Measurements from ENCODE around the gene CCNK. TPM values are rescaled to one million over a fixed set of nuclear protein-coding genes. Genes with fewer than 3 reads are reported as not detected.

CCNK gene
- total RNA-seq, 2 donors from 2014 or later = 22.6 to 42.2 TPM

GRCh38 chr14:99535908-99536778, 54.9 kb downstream of the CCNK start:
- Histone ChIP-seq H3K27ac (no peak overlapping the region), H3K4me1 (ENCODE audit: control insufficient read depth in 1 of 2, low read depth in 2 of 2) (no peaks in the 10 kb centered on the region), H3K36me3 (no peaks in the 10 kb centered on the region), H3K27me3 (replicated peaks; ENCODE audit: insufficient read depth) (no peaks in the 10 kb centered on the region), H3K4me3 (no peak overlapping the region), H3K9me3 (no peaks in the 10 kb centered on the region)
- TF ChIP-seq CTCF (IDR thresholded peaks at IDR 0.05) = no peak
- ATAC-seq (ENCODE audit: insufficient number of reproducible peaks, low FRiP score, low read depth) (no peak), DNase-seq (ENCODE audit: low spot score) (no peak)

- no peak for DNase-seq (ENCODE audit: low spot score)
- TF ChIP-seq CTCF (IDR thresholded peaks at IDR 0.05) = no peak
- Histone ChIP-seq H3K27ac (no peak overlapping the region), H3K4me3 (no peak overlapping the region), H3K36me3 (no peaks in the 10 kb centered on the region), H3K4me1 (ENCODE audit: control insufficient read depth in 1 of 2, low read depth in 2 of 2) (no peaks in the 10 kb centered on the region), H3K27me3 (replicated peaks; ENCODE audit: insufficient read depth) (no peaks in the 10 kb centered on the region), H3K9me3 (no peaks in the 10 kb centered on the region)
- ATAC-seq (ENCODE audit: insufficient number of reproducible peaks, low FRiP score, low read depth) = no peak
These were observed 56.2 kb downstream of the CCNK start for GRCh38 chr14:99537399-99537798.

GRCh38 chr14:99538275-99538674, 57.1 kb downstream of the CCNK start:
- Histone ChIP-seq H3K4me3 (no peak overlapping the region), H3K4me1 (ENCODE audit: control insufficient read depth in 1 of 2, low read depth in 2 of 2) (no peaks in the 10 kb centered on the region), H3K27me3 (replicated peaks; ENCODE audit: insufficient read depth) (no peaks in the 10 kb centered on the region), H3K36me3 (no peaks in the 10 kb centered on the region), H3K9me3 (no peaks in the 10 kb centered on the region), H3K27ac (no peak overlapping the region)
- no peak for DNase-seq (ENCODE audit: low spot score)
- no peak for ATAC-seq (ENCODE audit: insufficient number of reproducible peaks, low FRiP score, low read depth)
- no peak for TF ChIP-seq CTCF (IDR thresholded peaks at IDR 0.05)

- Histone ChIP-seq H3K4me1 (ENCODE audit: control insufficient read depth in 1 of 2, low read depth in 2 of 2) (no peaks in the 10 kb centered on the region), H3K9me3 (no peaks in the 10 kb centered on the region), H3K27ac (no peak overlapping the region), H3K4me3 (no peak overlapping the region), H3K36me3 (no peaks in the 10 kb centered on the region), H3K27me3 (replicated peaks; ENCODE audit: insufficient read depth) (no peaks in the 10 kb centered on the region)
- DNase-seq (ENCODE audit: low spot score) (no peak), ATAC-seq (ENCODE audit: insufficient number of reproducible peaks, low FRiP score, low read depth) (no peak)
- no peak for TF ChIP-seq CTCF (IDR thresholded peaks at IDR 0.05)
These were observed 57.5 kb downstream of the CCNK start for GRCh38 chr14:99538733-99539132.

GRCh38 chr14:99539491-99539890, 58.3 kb downstream of the CCNK start:
- DNase-seq (ENCODE audit: low spot score) (no peak), ATAC-seq (ENCODE audit: insufficient number of reproducible peaks, low FRiP score, low read depth) (no peak)
- no peaks in the 10 kb centered on the region for H3K9me3 ChIP-seq
- no peaks in the 10 kb centered on the region for H3K27me3 ChIP-seq (replicated peaks; ENCODE audit: insufficient read depth)
- no peak overlapping the region for H3K4me3 ChIP-seq
- TF ChIP-seq CTCF (IDR thresholded peaks at IDR 0.05) = no peak
- H3K36me3 ChIP-seq = no peaks in the 10 kb centered on the region
- H3K27ac ChIP-seq = no peak overlapping the region
- H3K4me1 ChIP-seq (ENCODE audit: control insufficient read depth in 1 of 2, low read depth in 2 of 2) = no peaks in the 10 kb centered on the region
